Stimulated activated CD8-positive, alpha-beta memory T cell treated with anti-CD3 and anti-CD28 coated beads, Interleukin-7, amount 100 ng/mL, for 4 hours (primary cell): Measurements from ENCODE around the gene PERM1.
"Not testable (repeated sequence)": the region's sequence is repeated elsewhere in the genome, so short reads cannot be mapped to it uniquely, and the experiment has no call there.

Experiments
- DNase-seq, 2 donors: peaks; one replicate each; pipeline ENCODE4 v3.0.0-alpha.2; 2020; ENCODE audit warnings: low read depth in 2 of 2

PERM1 gene

DNA sequence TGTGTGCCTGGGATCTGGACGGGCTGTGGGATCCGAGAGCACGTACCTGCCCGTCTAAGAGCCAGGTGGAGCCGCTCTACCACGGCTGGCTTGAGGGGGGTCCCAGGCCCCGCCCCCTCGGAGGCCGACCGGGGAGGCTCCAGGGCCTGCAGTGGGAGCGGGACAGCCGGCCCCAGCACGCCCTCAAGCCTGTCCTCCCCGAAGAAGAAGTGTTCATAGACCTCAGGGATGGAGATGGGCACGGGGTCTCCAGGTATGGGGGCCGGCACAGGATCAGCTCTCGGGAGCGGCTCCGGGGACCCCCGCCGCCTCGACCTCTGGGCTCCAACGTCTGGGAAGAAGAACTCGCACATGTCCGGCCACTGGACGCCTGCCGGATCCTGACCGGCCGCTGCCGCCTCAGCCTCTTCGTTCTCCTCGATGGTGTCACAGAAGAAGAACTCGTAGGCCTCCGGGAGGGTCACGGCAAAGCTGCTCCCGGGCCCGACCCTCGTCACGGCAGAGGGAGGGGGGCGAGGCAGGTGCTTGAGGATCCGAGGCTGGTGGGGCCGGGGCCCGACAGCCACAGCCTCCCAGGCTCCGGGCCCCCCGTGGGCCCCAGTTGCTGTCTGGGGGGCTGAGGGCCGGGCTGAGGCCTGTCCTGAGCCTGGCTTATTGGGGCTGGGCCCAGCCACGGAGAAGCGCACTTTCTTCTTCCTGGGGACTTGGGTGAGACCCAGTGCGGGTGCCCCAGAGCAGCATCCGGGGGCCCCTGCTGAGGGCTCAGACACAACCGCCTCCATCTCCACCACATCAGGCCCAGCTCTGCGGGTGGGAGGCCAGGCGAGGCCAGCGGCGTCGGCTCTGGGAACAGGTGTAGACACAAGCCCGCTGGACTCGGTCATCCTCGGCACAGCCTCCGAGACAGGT is 2.8 kb downstream of the PERM1 start:
- DNase-seq, result no peak

DNA sequence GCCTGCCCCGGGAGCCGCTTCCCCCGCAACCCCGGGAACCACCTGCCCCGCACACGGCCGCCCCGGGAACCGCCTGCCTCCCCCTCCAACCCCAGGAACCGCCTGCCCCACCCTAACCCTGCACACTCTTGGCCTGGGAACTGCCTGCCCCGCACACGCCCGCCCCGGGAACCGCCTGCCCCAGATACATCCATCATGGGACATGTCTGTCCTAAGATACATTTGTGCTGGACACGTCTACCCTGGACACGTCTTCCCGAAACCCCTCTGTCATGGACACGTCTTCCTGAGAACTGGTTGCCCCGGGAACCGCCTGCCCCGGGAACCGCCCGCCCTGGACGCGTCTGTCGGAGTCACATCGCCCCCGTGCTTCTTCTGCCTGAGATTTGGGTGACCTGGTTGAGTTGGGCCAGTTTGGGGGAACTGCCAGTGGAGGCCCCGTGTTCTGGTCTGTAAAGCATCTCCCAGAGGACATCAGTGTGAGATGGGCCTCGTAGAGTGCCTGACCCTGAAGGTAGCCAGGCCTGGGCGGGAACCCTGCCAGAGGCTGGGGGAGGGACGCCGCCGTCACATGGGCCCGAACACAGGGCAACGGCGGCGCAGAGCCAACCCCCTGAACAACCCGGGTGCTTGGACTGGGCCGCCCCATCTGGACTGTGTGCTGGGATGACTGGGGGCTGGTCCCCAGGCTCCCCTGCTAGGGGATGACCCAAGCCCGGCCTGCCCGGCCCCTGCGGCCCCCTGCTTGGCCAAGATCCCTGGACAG is 3.6 kb downstream of the PERM1 start:
- no peak for DNase-seq

GRCh38 chr1:976791-977190 is 5.1 kb downstream of the PERM1 start:
- not testable (repeated sequence) for DNase-seq

DNA sequence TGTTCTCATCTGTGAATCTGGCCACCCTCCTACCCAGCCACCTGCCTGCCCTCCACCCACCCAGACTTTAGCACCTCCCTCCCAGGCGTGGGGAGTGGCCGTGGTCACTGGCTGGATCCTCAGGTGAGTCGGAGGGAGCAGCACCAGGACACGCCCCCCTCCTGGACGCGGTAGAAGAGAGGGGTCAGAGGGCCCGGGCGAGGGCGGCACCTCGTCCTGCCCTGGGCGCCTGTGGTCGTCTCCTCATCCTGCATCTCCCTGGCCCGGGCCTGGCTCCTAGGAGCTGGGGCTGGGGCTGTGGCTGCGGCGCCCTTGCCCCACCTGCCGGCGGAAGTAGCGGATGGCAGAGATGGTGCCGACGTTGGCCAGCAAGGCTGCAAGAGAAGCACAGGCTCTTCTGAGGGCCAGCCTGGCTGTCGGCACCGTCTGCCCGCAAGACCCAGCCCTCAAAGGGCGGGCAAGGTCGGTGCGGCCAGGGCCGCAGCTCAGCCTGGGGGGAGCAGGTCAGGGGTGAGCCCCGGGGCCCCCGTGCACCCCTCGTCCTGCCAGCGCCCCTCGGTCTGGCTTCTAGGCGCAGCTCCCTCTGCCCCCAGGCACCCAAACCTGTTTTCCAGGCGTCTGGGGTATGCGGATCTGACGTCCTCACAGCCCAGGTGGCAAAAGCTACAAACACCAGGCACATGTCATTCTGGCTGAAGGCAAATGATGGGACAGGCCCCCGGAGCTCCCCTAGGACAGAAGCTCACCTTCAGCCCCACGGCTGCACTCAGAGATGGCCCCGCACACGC is 5.8 kb downstream of the PERM1 start:
- peak in 1 of 2 donors; percentile 52 for DNase-seq

GRCh38 chr1:975365-975764 is 6.5 kb downstream of the PERM1 start:
- no peak for DNase-seq

DNA sequence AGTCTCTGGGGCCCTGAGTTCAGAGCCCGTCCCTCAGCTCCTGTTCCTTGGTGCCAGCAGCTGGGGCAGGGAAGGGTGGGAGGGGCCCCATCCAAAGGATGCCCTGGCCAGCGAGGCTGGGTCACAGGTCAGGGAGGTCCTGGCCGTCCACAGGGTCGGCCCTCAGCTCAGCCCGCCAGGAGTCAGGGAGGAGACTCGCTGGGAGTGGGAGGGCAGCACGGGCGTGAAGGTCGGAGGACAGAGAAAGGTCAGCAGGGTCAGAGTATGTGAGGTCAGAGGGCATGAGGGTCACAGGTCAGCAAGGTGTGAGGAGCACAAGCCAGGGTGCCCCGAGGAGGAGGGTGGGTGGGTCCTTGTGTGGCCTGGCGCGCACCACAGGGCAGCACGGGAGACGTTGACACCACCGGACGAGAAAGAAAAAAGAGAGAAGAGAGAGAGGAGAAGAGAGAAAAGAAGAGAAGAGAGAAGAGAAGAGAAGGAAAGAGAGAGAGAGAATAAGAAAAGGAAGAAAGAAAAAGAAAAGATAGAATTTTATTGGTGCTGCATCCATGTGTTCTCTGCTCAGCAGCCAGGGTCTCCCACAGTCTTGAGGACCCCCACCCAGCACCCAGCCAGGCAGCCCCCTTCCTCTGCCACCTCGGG is 7.1 kb downstream of the PERM1 start:
- DNase-seq, result no peak

- no peak for DNase-seq
These were observed 7.6 kb downstream of the PERM1 start for GRCh38 chr1:974293-974640.

DNA sequence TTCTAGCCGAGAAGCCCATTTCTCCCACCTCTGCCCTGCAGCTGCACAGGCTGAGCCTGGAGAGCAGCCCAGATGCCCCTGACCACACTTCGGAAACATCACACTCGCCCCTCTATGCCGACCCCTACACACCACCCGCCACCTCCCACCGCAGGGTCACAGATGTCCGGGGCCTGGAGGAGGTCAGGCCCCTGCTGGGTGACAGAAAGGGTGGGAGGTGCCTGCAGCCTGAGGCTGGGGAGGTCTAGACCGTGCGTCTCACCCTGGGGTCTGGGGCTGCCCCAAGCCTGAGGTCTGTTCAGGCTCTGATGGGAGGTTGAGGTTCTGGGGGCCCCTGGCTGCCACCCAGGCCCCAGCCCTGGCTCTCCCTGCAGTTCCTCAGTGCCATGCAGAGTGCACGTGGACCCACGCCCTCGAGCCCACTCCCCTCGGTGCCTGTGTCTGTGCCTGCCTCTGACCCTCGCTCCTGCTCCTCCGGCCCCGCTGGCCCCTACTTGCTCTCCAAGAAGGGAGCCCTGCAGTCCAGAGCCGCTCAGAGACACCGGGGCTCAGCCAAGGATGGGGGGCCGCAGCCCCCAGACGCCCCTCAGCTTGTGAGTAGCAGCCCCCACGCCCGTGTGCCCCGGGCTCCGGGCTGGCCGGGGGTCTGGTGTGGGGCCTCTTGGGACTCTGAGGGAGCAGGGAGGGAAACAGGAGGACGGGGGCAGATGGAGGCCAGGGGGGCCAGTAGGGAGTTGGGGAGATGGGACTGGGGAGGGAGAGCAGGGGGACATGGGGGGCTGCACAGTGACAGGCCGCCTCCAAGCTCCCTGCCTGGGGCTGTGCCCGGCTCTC is 8.2 kb downstream of the PERM1 start:
- DNase-seq, result no peak

- no peak for DNase-seq
These were observed 9.0 kb downstream of the PERM1 start for GRCh38 chr1:972726-973458.

DNA sequence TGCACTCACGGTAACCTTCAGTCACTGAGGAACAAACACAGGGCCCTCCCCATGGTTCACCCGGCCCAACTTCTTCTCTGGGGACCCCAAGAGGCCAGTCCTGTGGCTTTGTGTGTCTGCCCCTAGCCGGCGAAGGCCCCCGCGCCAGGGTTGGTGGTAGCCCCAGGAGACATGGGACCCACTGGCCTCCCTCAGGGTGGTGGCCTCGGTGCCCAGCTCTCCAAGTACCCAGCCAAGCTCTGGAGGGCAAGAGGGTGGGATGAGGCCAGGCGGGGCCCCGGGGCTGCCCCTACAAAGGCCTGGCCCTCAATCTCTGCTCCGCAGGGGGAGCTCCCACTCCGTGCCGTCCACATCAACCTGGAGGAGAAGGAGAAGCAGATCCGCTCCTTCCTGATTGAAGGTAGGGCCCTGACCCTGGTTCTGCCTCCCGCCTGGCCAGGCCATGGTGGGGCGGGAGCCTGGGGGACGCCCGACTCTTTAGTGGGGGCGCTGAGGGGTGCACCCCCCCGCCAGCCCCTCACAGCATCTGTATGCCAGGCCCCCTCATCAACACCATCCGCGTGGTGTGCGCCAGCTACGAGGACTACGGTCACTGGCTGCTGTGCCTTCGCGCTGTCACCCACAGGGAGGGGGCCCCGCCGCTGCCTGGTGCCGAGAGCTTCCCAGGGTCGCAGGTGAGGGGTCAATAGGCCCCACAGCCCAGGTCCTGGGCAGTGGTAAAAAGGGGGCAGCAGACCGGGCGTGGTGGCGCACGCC is 10.0 kb downstream of the PERM1 start:
- no peak for DNase-seq

DNA sequence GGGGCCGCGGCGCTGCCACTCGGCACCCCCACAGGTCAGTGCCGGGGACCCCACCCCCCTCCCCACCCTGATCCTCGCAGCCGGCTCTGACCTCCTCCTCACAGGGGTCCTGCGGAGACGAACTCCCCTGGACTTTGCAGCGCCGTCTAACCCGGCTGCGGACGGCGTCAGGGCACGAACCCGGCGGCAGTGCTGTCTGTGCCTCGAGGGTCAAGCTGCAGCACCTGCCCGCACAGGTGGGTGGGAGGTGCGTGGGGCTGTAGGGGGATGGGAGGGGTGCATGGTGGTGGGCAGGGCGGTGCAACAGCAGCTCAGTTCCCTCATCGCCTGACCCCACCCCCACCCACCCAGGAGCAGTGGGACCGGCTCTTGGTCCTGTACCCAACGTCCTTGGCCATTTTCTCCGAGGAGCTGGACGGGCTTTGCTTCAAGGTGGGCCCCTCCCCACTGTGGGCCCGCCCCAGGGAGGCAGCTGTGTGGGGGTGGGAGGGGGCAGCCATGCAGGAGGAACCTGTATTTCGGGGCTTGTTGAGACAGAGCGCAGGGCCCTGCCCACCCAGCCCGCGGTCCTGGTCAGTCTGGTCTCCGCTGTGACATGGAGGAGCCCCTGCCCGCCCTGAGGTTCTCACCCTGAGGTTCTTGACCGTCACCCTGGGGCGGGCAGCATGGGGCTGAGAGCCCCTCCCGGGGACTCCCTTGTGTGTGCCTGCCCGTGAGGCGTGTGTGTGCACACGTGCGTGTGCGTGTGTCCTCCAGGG is 10.7 kb downstream of the PERM1 start:
- DNase-seq, result no peak

- DNase-seq, result no peak
These were observed 11.5 kb downstream of the PERM1 start for GRCh38 chr1:970242-970972.

- no peak for DNase-seq
These were observed 12.5 kb downstream of the PERM1 start for GRCh38 chr1:969260-969855.

GRCh38 chr1:967466-968343 is 14.2 kb downstream of the PERM1 start:
- DNase-seq, result no peak

DNA sequence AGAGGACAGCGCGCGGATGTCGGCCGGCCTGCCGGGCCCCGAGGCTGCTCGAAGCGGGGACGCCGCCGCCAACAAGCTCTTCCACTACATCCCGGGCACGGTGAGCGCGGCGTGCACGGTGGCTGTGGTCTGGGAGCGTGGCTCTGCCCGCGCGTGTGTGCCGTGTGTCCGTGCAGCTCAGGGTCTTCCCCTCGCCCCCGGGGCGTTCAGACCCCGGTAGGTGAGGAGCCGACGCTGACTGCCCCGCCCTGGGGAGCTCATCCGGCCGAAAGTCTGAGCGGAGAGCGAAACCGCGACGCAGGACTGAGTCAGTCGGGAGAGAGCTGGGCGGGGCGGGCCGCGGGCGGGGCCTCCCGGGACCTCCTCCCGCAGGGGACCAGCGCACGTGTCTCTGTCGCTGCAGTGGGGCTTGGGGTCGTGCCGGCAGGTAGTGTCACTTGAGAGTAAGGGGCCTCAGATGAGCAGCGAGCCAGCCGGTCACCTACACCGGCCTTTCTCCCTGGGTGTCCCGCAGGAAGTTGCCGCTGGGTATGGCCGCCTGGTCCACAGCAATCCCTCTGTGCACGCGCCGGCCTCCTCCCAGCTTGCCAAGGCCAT is 15.1 kb downstream of the PERM1 start:
- peak; percentile 64 to 81 for DNase-seq

GRCh38 chr1:966135-966703 is 15.7 kb downstream of the PERM1 start, which contains the start of gene PLEKHN1:
TSS of gene PLEKHN1 (plus strand) at chr1:966482. CDS start at chr1:966532, 50 bp downstream.
- no peak for DNase-seq
